ENCODE results near the gene GRAP2.
"Not testable (repeated sequence)": the region's sequence is repeated elsewhere in the genome, so short reads cannot be mapped to it uniquely, and the experiment has no call there.

GRAP2 gene

DNA sequence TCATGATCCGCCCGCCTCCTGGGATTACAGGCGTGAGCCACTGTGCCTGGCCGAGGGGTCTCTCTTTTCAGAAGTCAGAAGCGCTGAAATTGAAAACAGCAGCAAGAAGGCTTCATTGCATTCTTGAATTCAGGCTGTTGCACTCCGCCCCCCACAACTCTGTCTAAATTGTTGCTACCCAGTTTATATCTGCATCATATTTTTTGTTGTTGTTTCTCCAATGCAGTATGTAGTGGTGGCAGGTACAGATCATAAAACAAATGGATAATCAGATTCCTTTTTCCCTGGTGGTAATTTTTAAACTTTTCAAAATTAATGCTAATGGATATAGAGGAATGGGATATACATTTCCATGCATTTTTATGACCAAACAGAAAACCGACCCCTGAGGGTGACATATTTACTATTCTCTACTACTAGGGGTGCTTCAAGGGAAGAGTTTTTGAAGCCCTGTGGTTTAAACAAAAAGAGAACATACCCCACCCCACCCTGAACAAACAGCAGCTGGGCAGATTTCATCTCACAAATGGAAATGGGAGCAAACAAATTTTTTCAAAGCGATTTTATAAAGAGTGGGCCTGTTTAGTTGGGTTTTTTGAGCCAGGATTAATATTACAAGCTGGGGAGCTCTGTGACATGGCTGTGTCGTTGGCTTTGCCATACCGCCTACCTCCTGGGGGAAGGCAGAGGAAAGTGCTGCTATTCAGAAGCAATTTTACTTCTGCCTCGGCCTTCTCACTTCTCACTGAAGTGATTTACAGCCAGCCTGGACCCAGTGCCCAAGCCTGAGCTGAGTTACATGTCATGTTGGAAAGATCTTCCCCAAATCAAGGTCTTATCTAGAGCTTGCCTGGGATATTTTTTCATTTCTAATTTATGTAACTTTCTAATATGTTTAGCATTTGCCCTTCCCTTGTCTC is 43.3 kb downstream of the GRAP2 start:
- no peak for DNase-seq (ENCODE audit: low read depth in 3 of 3)

DNA sequence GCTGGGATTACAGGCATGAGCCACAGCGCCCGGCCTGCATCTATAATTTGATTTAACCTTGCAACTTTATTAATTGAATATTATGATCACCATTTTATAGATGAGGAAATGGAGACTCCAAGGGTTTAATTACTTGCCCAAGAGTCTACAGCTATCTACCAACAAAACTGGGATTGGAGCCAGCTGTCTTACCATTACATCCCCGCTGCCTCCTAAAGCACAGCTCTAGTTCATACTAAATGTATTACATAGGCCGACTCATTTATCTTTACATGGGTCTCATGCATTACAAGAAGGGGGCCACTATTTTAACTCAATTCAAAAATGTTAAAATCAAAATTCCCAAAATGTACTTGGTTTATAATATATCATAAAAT is 45.2 kb downstream of the GRAP2 start:
- DNase-seq (ENCODE audit: low read depth in 3 of 3), result no peak

DNA sequence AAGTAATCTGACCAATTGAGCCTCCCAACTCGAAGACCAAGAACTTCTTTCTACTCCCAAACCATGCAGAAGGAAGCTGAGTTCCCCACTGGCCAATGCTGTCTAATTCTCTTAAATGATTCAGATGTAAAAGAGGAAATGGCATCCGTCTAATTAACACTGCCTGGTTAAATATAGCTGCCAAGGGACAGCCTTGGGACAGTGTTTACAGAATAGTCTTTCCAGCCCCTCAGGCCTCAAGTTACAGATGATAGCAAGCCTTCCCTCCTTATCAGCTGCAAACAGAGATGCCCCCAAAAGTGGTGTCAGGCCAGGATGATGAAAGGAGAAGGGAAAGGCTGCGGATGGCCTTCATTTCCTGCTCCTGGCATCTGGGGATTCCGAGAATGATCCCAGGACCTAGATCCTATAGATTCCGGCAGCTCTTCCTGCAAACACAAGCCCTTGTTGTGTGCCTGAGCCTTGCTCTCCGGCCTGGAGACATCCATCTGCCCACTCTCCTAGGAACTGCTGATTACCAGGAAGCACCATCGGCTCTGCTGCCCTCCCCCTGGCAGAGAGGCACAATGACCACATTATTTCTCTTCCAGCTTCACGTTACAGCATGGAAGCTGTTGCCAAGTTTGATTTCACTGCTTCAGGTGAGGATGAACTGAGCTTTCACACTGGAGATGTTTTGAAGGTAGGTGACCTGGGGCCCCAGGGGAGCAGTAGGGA is 45.8 kb downstream of the GRAP2 start:
- DNase-seq (ENCODE audit: low read depth in 3 of 3), result no peak

DNA sequence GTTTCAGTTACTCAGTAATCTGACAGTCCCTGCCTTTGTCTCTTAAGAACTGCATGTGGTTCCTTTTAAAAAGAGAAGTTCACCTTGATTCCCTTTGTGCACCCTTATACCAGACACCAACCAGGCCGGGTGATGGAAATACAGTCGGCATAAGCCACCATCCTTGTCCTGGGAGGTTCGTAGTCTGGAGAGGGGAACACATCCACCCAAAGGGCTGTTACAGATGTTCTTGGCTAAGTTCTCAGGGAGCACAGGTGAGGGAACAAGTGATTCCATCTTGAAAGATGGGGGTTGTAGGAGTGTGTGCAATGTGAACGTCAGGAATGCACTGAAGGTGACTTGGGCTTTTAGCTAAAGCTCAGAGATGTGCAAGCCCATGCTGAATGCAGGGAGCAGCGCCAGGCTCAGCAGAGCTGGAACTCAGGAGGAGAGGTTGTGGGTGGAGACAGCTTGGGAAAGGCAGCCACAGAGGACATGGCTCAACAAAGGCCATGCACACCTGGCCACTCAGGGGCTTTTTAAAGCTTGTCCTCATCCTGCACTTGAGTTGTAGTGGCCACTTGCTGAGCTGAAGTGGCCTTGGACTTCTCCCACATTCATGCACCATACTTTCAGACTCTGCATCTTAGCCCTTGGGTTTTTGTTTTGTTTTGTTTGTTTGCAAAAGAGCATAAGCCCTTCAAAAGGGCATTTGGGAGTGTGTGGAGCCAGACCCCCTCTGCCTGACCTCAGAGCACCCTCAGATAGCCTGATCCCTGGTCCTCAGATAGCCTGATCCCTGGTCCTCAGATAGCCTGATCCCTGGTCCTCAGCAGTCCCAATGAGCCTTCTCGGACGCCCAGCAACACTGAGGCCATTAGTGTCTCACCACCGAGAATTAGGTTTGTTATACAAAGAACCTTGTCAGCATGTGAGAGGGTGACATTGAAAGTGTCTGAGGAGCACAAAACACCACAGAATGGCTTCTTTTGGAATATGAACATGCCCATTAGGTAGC is 46.6 kb downstream of the GRAP2 start:
- no peak for DNase-seq (ENCODE audit: low read depth in 3 of 3)

DNA sequence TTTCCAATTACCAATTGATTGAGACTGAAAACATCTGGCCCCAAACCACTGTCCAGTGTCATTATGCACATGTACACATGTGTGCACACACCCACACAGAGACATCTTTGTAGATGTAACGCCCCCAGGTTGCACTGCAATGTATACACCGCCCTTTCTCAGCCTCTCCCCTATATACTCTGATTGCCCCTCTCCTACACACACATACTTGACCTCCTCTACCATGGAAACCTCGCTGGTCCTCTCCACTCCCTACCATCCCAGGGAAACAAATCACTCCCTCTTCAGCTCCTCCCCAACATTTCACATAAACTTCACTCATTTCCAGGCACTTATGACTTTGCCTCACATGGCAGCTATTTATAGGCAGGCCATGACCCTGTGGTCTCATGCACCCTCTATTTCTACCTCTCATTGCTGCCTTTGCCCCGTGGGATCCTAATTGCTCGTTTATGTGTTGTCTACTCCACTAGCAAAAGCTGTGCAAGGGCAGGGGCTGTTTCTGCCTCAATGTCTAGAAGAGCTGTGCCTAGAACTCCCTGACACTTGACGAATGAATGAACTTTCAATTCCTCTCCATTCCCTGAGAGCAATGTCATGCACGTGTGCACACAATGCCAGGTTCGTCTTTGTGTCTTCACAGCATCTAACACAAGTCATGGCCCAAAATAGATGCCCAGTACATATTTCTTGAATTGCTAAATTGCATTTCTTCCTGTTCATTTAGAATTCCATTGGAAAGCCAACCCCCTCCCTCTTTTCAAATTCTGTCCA is 49.3 kb downstream of the GRAP2 start:
- no peak for DNase-seq (ENCODE audit: low read depth in 3 of 3)

DNA sequence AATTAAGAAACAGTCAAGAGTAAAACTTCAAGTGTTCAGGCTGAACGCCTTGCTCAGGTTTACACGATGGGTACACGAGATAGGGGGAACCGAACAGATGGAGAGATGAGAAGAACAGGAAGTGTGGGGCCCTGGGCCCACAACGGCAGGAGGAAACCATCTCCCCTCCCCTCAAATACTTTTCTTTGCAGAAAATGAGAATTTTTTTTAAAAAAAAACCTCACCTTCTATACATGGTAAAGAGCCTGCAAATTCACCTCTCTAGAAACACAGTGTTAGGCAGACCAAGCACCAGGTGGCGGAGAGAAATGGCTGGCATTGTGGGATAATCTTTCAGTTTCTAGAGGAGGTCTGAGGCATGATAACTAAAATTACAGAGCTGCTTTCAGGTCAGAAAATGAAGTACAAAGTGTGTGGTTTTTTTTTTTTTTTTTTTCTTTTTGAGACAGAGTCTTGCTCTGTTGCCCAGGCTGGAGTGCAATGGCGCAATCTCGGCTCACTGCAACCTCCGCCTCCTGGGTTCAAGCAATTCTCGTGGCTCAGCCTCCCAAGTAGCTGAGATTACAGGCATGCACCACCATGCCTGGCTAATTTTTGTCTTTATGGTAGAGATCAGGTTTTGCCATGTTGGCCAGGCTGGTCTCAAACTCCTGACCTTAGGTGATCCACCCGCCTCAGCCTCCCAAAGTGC is 50.9 kb downstream of the GRAP2 start:
- DNase-seq (ENCODE audit: low read depth in 3 of 3), result not testable (repeated sequence)

DNA sequence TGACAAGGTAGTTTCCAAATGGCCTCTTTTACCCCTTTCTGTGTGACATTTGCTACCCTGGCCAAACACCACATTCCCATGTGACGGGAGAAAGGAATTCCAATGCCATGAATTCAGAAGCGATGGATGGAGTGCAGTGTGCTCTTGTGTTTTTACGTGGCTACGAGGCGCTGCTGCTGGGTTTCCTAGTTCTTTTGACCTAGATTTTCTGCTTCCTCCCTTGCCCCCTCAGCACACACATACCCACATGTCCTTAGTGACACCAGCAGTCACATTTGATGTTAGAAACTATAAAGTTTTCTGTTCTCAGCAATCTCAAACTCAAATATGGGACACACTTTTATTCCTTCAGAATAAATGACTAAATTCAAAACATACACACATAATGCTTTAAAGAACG is 51.5 kb downstream of the GRAP2 start:
- DNase-seq (ENCODE audit: low read depth in 3 of 3), result no peak

DNA sequence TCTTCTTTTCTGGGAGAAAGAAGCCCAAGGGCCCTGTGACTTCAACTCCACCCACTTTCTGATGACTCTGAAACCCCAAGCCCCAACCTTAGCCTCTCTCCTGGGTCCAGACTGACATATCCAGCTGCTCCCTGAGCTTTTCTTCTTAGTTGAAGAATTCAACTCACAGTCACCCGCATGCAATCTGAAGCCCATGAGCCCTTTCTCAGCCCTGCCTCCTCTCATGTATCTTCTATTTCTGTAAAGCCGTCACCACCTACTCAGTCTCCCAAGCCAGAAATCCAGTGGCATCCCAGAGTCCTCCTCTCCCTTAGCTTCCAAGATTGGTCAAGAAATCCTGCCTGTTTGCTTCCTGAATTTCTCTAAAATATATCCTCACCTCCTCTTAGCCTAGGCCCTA is 52.2 kb downstream of the GRAP2 start:
- DNase-seq (ENCODE audit: low read depth in 3 of 3), result no peak

DNA sequence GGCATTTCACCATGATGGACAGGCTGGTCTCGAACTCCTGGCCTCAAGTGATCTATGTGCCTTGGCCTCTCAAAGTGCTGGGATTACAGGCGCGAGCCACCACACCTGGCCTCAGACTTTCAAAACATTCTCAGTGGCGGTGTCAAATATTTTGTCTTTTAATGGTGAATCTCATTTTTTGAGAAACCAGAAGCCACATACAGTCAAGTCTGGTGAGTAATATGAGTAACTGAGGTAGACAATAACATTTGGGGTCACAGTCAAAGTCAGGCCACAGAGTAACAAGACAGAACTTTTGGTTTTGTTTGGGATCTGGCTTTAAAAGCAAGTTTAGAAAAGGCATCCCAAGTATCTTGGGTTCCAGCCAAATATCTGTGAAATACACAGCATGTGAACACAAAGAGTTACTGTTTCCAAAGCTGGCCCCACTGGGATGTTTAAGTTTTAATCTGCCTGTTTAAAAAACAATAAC is 53.7 kb downstream of the GRAP2 start:
- no peak for DNase-seq (ENCODE audit: low read depth in 3 of 3)

DNA sequence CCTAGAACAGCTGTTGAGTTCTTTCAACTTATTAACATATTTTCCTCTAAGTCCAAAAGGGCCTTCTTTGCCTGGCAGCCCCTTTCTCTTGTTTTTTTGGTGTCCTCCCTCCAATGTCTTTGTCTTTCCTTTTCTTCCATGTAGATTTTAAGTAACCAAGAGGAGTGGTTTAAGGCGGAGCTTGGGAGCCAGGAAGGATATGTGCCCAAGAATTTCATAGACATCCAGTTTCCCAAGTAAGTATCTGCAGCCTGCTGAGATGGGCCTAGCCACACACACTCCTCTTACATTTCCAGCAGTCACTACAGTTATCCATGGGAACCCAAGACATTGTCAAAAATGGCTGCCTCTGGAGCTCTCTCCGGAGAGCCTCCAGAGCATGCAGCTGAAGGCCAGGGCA is 54.8 kb downstream of the GRAP2 start:
- no peak for DNase-seq (ENCODE audit: low read depth in 3 of 3)

DNA sequence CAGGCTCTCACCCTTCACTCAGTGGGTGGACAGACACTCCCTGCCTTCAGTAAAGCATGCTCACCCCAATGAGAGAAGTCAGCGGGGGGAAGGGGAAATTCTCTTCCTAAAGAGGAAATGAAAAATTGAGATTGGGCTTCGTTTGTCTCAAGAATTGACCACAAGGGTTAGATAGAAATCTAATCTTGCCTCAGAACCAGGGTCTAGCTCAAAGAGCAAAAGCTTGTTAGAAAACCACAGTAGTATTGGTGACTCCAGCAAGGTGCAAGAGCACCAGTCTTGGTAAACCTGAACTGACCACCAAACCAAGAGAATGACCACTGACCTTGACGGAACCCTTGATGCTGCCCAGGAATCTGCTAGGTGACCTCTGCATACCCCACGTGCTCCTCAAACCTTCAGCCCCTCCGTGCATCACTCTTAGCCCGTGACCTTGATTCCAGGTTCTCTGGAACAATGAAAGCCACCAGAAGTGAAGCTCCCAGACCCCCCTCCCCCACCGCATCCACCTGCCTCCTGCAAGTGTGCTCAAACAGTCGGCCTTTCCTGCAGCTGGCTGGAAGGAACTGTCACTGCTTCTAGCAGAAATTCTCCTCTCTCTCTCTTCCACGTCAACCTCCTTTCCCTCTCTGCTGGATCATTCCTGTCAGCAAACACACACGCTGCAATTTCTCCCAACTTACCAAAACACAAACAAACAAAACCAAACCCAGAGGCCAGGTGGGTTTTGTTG is 56.2 kb downstream of the GRAP2 start:
- DNase-seq (ENCODE audit: low read depth in 3 of 3), result no peak

DNA sequence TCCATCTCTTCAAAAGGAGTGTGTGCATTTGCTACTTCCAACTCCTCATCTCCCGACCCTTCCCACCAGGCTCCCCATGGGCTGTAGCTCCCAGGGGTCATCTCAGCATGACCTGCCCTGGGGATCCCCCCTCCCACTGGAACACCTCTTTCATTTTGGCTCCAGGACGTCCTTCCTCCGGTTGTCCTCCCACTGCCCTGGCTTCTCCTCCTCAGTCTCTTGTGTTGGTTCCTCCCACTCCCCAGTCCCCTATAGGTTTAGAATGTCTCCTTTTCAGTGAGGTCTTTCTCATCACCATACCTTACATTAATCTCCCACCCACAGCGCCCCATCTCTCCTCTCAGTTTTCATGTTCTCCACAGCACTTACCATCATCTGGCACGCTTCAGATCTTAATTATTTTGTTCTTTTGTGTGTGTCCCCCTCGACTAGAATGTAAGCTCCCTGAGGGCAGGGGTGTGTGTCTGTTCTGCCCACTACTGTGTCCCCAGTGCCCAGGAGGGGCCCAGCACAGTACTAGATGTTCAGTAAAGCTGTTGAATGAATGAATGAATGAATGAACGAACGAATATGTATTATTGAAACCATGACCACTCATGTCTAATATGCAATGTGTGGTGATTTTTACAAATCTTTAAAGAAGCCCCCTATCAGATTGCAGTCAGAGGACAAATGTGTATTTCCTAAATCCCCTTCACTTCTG is 57.3 kb downstream of the GRAP2 start:
- DNase-seq (ENCODE audit: low read depth in 3 of 3), result no peak

DNA sequence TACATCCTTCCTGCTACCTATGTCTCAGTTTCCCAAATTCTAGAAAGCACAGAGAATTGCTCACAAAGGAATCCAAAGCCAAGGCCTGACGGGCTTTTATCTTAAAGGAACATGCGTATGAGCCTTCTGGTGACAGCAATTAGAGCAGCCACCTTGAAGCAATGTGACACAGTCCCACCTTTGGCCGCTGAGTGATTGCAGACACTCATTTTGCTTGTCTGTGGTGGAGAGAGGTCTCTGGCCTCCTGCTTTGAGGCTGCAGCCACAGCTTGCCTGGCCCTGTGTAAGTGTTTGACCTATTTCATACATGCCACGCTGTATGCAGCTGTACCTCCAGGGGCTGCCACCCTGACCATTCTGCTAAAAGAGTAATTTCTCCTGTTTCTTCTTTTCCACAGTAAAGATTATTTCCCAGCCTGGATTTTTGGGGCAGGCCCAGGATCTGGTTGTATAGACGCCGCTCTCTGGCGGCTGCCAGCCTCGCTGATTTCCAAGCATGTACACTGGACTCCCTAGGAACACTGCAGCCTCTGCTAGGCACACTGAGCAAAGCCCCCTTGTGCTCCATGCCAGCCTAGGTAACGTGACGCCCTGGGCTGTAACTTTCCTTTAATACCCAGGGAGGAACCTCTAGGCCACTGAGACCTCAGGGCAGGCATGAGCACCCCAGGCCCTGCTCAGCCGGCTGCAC is 58.2 kb downstream of the GRAP2 start:
- DNase-seq (ENCODE audit: low read depth in 3 of 3), result no peak

DNA sequence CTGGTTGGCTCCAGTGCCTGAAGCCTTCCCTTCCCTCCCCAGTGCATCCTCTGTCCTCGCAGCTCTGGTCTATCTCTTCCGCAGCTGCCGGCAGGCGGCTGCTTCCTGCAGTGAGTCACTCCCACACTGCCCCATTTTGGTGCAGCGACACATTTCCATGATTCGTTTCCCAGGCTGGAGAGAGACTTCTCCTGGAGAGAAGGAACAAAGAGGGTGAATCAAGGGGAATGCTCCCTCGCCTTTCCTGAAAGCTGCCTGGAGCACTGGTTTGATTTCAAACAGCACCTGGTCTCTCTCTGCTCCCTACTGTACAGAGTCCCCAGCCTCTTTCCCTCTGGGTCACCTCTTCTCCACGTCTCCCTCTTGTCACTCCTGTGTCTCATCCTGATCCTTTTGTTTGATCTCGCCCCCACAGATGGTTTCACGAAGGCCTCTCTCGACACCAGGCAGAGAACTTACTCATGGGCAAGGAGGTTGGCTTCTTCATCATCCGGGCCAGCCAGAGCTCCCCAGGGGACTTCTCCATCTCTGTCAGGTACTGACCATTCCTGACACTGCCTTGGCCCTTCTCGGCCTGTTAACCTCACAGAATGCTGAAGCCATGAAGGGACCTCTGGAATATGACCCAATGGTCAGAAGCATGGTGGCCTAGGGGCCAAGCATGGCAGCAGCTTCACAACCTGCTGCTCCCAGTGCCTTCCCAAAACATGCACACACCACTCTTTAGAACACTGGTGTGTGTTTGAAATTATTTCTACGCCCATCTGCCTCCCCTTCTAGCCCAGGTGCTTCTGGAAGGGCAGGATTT is 59.0 kb downstream of the GRAP2 start, which contains the start of gene TMA7B:
TSS of gene TMA7B (plus strand) at position 758 of the 808 bp plus-strand sequence. CDS start 3,978 bp downstream, outside the sequence.
- DNase-seq (ENCODE audit: low read depth in 3 of 3), result no peak

DNA sequence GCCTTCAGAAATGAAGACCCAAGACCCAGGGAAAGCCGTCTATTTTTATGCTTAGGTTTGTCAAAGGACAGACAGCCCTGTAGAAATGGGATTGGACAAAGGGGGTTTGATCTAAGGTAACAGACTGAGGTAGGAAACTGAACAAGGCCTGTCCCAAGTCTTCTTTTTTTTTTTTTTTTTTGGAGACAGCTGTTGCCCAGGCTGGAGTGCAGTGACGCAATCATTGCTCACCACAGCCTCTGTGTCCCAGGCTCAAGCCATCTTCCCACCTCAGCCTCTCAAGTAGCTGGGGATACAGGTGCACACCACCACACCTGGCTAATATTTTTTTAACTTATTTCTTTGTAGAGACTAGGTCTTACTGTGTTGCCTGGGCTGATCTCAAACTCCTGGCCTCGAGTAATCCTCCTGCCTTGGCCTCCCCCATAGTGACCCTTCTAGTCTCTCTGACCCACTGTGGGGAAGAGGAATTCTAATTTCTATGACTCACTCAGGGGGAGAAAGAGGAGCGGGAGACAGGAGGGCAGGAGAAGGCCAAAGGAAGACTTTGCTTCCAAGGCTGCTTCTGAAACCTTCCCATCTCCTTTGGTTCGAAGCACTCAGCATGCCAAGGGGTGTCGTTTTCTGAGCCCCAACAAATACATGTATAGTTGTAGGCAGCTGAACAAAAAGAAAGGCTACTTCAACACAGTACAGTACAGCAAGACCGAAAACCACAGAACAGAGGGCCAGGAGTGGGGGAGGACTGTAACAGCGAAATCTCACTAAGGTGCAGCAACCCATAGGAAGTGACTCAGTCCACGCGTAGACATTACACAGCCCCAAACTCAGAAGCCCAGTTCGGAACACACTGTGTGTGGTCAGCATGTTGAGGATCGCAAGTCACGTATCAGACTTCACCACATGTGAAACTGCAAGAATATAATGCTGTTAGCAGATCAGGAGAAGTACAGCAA is 60.2 kb downstream of the GRAP2 start:
- peak in 2 of 3 experiments; percentile 25 to 33 for DNase-seq (ENCODE audit: low read depth in 3 of 3)

DNA sequence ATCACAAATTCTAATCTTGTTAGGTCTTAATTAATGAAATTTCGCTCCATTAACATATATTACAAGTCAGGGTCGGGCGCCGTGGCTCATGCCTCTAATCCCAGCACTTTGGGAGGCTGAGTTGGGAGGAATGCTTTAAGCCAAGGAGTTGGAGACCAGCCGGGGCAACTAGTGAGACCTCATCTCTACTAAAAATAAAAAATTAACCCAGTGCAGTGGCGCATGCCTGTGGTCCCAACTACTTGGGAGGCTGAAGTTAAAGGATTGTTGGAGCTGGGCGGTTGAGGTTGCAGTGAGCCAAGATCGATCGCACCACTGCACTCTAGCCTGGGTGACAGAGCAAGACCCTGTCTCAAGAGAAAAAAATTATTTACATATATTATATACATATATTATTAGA is 61.2 kb downstream of the GRAP2 start:
- no peak for DNase-seq (ENCODE audit: low read depth in 3 of 3)

Measured in stimulated activated CD4-positive, alpha-beta T cell treated with anti-CD3 and anti-CD28 coated beads, TNF-alpha, amount 100 ng/mL, for 4 hours (primary cell).